Epithelial cell of esophagus (primary cell): ENCODE data around the gene ERO1A.
"Not testable (repeated sequence)": the region's sequence is repeated elsewhere in the genome, so short reads cannot be mapped to it uniquely, and the experiment has no call there.

ENCODE experiments used
- DNase-seq: peaks from one replicate; pipeline ENCODE4 v3.0.0; 2010; ENCODE audit warnings: low read depth
- H3K4me3 ChIP-seq: 2 replicates; pipeline ENCODE4 v1.5.1; 2011; ENCODE audit warnings: mild to moderate bottlenecking, low read length, control low read depth
- TF ChIP-seq, protein P1 (sequence below): IDR thresholded peaks from 2 replicates; pipeline ENCODE4 v1.5.1; 2011; ENCODE audit warnings: low read depth, mild to moderate bottlenecking, low read length, control low read depth, inconsistent platforms; ENCODE audit not compliant: insufficient read depth; ENCODE audit errors: missing control alignments

ERO1A gene

DNA sequence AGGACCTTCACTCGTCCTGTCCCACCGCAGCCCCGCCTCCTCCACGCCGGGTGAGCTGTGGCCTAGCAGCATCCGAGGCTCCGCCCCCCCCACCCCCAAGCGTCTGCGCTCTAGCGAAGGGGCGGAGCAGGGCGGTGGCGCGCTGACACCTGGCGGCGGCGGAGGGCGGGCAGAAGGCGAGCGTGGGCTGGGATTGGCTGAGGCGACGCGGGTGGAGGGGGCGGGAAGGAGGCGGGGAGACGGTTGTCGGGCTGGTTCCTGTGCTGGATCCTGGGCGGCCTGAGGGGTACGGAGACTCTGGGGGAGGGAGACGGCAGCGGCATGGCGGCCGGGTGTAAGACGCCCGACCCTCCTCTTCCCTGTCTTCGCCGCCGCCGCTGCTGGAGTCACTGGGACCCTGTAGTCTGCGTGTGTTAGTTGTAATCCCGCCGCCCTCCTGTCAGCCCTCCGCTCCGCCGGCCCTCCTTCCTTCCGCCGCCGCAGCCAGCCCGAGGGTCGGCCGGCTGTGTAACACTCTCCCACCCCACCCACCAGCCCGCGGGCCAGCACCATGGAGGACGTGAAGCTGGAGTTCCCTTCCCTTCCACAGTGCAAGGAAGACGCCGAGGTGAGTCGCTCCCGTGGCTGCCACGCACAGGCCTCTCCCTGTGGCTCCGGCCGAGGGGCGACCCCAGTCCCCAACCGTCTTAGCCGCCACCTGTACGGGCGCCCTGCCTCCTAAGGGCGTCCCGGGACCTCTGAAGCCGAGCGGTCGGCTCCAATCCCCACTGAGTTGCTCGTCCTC is 34.8 kb upstream of the ERO1A start, which contains the start of gene STYX:
Gene STYX (plus strand): TSS at position 242 of the 784 bp plus-strand sequence. CDS start 309 bp downstream, at position 551.
- TF ChIP-seq, protein P1, sequence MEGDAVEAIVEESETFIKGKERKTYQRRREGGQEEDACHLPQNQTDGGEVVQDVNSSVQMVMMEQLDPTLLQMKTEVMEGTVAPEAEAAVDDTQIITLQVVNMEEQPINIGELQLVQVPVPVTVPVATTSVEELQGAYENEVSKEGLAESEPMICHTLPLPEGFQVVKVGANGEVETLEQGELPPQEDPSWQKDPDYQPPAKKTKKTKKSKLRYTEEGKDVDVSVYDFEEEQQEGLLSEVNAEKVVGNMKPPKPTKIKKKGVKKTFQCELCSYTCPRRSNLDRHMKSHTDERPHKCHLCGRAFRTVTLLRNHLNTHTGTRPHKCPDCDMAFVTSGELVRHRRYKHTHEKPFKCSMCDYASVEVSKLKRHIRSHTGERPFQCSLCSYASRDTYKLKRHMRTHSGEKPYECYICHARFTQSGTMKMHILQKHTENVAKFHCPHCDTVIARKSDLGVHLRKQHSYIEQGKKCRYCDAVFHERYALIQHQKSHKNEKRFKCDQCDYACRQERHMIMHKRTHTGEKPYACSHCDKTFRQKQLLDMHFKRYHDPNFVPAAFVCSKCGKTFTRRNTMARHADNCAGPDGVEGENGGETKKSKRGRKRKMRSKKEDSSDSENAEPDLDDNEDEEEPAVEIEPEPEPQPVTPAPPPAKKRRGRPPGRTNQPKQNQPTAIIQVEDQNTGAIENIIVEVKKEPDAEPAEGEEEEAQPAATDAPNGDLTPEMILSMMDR: no peak
- peak within 1 kb of the TSS; percentile 92 for H3K4me3 ChIP-seq
- peak; percentile 99 for DNase-seq

DNA sequence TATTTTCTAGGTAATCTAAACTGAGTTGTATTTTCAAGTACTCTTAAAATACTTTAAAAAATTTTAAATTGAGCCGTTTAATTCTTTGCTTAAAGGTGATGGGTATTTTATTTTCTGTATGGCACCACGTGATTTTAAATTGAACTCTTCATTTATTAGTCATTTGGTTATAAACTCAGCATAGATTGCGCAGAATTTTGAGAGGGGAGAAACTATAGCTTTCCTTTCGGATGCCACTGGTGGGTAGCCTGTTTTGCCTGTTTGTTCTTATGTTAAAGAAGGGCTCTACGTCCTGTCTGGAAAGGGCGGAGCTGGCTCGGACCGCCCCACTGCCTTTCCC is 34.2 kb upstream of the ERO1A start:
- TF ChIP-seq, protein P1: no peak
- no peak for DNase-seq
- peak overlapping the region; percentile 33 for H3K4me3 ChIP-seq

DNA sequence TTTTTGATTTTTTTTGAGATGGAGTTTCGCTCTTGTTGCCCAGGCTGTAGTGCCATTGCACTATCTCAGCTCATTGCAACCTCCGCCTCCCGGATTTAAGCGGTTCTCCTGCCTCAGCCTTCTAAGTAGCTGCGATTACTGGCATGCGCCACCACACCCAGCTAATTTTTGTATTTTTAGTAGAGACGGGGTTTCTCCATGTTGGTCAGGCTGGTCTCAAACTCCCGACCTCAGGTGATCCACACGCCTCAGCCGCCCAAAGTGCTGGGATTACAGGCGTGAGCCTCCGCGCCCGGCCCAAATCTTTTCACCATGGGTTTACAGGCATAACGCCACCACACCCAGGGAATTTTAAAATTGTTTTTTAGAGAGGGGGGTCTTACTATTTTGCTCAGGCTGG is 33.7 kb upstream of the ERO1A start:
- not testable (repeated sequence) for H3K4me3 ChIP-seq, DNase-seq

DNA sequence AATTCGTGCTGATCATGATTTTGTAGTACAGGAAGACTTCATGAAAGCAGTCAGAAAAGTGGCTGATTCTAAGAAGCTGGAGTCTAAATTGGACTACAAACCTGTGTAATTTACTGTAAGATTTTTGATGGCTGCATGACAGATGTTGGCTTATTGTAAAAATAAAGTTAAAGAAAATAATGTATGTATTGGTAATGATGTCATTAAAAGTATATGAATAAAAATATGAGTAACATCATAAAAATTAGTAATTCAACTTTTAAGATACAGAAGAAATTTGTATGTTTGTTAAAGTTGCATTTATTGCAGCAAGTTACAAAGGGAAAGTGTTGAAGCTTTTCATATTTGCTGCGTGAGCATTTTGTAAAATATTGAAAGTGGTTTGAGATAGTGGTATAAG is 32.2 kb upstream of the ERO1A start:
- DNase-seq, H3K4me3 ChIP-seq: not testable (repeated sequence)

DNA sequence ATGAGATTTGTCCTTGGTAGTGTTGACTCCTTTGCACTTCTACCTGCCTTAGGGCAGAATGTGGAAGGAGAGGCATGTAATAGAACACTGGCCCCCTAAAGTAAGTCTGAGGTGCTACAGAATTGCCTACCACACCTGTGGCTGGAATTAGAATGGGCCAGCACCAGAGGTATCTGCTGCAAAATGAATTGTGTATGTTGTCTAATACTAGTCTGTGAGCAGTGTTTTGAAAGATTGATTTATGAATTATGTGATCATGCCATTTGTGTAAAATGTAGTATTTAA is 28.9 kb upstream of the ERO1A start:
- no peak overlapping the region for H3K4me3 ChIP-seq
- TF ChIP-seq, protein P1: no peak
- DNase-seq: no peak

DNA sequence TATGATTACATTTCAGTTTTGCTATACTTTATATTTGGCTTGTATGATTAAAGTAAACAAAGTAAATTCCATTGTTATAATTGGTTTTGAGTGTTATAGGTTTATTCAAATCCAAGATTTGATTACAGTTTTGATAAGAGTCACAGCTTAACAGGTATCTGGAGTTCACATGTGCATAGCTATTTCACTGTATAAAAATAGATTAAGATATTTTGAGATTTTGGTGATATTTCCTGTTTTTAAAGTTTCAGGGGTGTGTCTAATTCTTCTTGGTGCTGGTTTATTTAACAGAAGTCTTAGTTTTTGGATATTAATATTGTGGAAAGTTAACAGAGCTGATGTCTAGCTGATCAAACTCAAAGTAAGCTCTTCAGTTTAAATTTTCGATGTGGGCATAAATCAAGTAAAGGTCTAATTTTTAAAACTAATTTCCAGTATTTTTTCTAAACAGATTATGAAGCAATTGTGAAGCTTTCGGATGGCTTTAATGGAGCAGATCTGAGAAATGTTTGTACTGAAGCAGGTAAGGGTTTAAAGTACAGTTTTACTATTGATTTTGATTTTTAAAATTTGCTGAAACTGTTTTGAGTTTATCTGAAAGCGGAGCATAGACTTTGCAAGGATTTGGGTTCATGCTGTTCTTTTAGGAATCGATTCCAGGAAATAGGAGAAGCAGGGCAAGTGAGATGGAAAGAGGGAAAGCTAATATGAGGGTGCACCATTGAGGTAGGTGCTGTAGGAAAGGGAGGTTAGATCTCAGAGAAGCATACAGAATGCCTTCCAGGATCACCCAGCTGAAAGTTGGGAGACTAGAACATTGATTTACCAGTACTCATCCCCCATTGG is 28.4 kb upstream of the ERO1A start:
- H3K4me3 ChIP-seq: no peak overlapping the region
- DNase-seq: no peak
- TF ChIP-seq, protein P1: no peak

DNA sequence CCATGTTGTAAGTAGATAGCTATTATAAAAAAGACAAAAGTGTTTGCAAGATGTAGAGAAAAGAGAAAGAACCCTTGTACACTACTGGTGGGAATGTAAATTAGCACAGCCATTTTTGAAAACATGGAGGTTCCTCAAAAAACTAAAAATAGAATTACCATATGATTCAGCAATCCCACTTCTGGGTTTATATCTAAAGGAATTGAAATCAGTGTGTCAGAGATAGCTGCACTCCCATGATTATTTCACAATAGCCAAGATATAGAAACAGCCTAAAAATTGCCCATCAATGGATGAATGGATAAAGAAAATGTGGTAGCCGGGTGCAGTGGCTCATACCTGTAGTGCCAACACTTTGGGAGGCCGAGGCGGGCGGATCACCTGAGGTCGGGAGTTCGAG is 20.8 kb upstream of the ERO1A start:
- TF ChIP-seq, protein P1: no peak
- H3K4me3 ChIP-seq: no peak overlapping the region
- no peak for DNase-seq

DNA sequence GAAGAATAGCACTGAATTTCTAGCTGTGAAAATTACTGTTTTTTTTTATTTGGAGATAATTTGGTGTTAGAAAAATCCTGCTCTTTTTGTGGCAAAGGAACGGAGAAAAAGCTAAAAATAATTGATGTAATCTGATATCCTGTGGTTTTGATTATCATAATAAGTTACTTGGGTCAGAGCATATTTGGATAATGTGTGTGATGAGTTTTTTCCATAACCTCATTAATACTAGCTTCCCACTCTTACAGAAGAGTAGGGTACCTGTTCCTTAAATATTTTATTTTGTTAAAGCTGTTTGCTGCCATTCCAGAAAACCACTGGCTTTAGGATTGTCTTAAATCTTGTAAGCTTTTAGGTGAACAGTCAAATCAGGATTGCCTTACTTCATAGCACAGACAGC is 16.3 kb upstream of the ERO1A start:
- no peak for DNase-seq
- TF ChIP-seq, protein P1: no peak
- H3K4me3 ChIP-seq: no peak overlapping the region
